HG02885 (cell line): ENCODE data around the gene DYNC2H1.

Experiments
- ATAC-seq: cut with Tn5 transposase; IDR thresholded peaks from one replicate; pipeline ENCODE4 v1.9.1; 2021; ENCODE audit warnings: mild to moderate bottlenecking; ENCODE audit not compliant: unreplicated experiment, poor library complexity

The DYNC2H1 gene

GRCh38 chr11:103274025-103274424 is 164.8 kb downstream of the DYNC2H1 start:
- no peak for ATAC-seq

DNA sequence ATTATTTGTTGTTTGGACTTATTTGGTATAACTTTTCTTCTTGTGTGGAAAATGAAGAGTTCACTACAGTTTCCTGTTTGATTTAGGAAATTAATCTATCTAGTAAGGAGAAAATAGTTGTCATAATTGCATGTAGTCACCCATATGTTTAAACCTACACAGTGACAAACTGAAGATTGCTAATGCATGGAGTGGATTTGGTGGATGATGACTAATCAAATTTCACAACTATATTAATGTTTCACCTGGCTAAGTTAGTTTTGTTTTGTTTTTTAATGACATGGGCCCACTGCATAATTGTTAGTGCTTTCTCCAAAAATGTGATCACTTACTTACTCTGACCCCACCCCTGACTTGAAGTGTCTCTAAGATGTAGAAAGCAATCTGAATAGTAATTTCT is 170.6 kb downstream of the DYNC2H1 start:
- no peak for ATAC-seq

DNA sequence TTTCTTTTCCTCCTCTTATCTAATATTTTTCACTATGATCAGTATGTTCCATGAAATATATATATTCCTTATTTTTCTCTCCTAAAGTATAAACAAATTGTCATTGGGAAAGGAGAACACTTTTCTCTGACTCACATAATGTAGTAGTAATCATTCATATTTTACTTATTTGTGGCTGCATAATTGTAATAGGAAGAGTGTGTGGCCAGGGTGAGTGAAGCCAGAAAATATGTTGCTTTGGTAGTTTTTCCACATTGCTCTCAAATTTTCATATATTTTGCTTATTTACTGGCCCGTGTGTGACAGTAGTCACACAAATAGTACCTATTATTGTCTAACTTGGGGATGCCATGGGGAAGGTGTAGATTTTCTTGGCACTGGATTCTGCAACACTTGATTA is 172.1 kb downstream of the DYNC2H1 start:
- ATAC-seq, result no peak

- no peak for ATAC-seq
Observed at GRCh38 chr11:103284260-103284659, 175.0 kb downstream of the DYNC2H1 start.

- ATAC-seq, result no peak
Observed at GRCh38 chr11:103294516-103294915, 185.3 kb downstream of the DYNC2H1 start.

DNA sequence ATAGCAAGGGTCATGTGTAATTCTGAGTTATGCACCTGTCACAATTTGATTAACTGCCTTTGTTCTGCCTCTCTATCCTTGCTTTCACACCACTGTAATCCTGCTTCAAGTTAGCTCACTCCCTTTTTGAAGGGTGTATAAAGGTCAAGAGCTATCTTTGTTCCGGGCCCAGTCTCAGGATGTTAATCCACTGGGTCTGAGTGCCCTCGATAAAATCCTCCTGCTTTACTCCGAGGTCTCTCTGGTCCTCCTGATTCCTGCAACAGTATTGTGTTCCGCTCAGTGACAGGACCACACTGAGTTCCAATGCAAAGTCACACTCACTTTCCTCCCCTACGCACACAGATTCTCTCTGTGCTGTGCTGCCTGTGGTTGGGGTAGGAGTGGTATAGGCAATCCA is 186.5 kb downstream of the DYNC2H1 start:
- ATAC-seq, result no peak

- no peak for ATAC-seq
Observed at GRCh38 chr11:103297900-103298299, 188.7 kb downstream of the DYNC2H1 start.

DNA sequence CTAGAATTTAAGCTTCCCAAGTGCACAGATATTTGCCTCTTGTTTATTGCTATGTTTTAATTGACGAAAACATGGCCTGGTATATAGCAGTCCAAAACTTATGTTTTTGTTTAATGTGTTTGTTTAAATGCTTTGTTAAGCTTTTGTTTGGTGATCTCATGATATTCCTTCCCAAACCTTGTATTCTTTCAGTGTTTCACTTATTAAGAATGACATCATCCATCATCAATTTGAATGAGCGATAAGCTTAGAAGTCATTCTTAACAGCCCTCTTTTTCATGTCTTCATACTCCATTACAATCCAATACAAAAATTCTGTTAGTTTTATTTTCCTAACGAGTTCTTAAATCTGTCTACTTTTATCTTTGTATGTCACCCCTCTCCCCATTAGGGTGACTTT is 206.0 kb downstream of the DYNC2H1 start:
- ATAC-seq, result no peak

DNA sequence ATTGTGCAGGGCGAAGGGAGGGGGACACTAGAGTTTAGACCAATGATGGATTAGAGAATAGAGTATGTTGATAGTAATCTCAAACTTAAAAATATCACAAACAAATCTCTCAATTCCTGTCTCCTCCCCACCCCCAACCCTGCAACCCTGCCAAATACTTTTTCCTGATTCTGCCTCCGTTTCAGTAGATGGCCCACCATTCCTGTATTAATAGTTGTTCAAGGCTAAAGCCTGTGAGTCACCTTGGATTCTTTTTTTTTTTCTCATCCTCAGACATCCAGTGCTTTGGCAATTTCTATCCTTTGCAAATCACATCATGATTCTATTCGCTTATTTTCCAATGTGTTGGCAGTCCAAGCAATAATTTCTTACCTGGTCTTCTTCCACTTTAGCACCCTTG is 207.9 kb downstream of the DYNC2H1 start:
- no peak for ATAC-seq

DNA sequence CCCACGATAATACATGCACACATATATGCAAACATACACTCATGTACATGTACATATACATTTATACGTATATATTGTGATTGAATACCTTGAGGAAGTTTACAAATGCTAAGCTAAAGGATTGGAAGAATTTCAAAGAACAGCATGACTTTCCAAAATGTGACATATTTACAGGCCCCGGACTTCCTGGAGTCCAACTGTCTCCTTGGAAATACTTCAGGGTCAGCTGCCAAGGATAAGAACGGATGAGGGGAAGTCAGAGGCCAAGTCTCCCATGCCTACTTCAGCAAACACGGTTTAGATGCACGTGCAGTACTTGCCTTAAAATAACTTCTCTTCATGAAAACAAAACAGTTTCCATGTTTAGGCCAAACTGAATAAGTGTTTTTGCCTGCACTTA is 213.6 kb downstream of the DYNC2H1 start:
- no peak for ATAC-seq

GRCh38 chr11:103325686-103326069 is 216.5 kb downstream of the DYNC2H1 start:
- ATAC-seq, result peak; percentile 24

- peak; percentile 98 for ATAC-seq
Observed at GRCh38 chr11:103326070-103326794, 217.0 kb downstream of the DYNC2H1 start.

- no peak for ATAC-seq
Observed at GRCh38 chr11:103327721-103328120, 218.5 kb downstream of the DYNC2H1 start.

DNA sequence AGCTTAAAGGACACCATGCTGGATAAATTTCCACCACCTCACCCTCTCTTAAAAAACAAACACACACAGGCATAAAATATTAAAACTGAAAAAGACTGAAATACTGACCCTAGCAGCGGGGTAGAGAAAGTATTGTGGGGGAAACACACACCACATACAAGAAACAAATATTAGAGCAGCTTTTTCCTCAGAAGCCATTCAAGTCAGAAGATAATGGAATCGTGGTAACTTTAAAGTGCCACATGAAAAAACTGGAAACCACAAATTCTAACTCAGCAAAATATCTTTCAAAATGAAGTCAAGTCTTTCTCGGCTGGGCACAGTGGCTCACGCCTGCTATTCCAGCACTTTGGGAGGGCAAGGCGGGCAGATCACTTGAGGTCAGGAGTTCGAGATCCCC is 223.2 kb downstream of the DYNC2H1 start:
- no peak for ATAC-seq

DNA sequence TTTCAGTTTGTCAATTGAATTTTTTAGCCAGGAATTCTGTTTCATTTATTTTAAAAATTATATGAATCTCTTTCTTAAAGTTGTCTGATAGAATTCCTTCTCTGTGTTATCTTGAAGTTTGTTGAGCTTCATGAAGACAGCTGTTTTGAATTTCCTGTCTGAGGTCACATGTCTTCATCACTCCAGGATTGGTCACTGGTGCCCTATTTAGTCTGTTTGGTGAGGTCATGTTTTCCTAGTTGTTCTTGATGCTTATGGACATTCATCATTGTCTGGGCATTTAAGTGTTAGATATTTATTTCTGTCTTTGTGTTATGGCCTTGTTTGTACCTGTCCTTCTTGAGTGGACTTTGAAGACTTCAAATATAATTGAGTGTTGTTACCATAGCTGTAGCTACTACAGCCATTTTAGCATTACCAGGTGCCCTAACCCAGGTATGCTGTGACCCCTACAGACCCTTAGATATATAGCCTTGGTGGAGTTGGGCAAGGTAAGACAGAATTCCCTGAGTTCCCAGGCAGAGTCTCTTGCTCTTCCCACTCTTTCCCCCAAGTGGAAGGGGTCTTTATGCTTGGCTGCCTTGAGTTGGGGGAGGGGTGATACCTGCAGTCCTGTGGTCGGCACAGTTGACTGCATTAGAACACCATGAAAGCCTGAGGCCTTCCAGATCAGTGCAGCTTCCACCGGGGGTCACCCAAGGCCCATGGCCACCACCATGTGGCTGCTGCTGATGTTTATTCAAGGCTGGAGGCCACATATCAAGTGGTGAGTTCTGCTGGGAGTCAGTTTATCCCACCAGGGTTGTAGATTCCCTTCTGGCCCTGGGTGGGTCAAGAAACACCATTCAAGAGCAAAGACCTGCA is 229.6 kb downstream of the DYNC2H1 start:
- ATAC-seq, result no peak

GRCh38 chr11:103339485-103339857 is 230.2 kb downstream of the DYNC2H1 start:
- ATAC-seq, result no peak

DNA sequence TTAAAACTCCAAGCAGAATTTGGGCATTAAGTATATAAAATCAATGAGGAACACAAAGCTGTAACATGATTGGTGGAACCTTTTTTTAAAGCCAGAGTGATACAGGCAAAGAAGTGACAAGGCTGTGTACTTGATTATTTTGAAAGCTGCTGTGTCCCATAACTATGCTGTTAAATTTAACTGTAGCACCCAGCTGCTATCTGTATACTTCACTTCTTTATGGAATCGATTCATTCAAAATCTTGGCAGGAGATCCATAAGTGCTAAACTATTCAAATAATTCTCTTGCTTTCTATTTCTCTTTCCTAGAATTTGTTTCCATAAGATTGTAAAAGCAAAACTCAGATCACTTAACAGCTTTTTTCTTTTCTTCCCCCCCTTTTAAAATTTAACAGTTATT is 231.7 kb downstream of the DYNC2H1 start:
- no peak for ATAC-seq

DNA sequence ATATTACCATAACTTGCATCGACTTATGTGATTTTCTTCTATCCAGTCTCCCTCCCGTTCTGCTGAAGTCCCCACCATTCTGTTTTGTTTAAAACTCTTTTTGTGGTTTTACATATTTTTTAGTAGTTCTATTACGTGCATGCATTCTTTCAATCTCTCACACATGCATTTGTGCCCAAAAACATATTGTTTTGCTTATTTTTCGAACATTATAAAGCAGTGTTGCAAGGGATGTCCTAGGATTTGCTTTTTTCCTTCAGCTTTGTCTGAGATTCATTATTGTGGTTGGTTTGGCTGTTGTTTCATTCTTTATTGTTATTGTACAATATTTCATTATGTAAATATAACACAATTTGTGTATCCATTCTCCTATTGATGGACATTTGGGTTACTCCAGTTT is 235.7 kb downstream of the DYNC2H1 start:
- no peak for ATAC-seq

DNA sequence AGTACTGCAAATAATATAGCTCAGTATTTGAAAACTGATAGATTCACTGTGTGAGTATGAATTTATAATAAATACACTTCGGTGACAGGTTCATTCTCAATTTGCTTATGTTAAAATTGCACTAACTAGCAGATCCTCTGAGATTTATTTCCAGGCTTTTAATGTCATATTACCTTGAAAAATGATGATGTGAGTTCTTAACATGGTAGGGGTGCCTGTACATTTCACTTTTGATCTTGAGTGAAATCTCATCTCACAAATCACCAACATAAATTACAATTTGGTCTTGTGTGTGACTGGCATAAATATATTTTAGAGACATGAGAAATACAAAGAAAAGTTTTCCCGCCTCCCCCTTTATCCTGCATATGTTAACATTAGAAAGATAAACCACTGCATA is 240.4 kb downstream of the DYNC2H1 start:
- ATAC-seq, result no peak

DNA sequence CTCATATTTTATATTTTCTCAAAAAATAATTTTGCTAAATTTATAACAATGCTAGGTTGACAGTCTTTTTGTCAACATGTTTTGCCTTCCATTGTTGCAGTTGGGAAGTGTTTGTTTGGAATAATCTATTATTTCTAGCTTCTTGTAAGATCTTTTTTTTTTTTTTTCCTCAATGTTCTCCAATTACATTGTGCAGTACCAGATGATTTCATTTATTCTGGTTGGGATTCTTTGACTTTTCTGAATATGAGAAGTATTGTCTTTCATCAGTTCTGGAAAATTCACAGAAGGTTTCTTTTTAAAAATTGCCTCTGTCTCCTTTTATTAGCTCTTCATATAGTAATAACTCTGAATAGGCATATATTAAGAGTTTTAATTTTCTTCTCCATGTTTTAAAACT is 245.4 kb downstream of the DYNC2H1 start:
- no peak for ATAC-seq

DNA sequence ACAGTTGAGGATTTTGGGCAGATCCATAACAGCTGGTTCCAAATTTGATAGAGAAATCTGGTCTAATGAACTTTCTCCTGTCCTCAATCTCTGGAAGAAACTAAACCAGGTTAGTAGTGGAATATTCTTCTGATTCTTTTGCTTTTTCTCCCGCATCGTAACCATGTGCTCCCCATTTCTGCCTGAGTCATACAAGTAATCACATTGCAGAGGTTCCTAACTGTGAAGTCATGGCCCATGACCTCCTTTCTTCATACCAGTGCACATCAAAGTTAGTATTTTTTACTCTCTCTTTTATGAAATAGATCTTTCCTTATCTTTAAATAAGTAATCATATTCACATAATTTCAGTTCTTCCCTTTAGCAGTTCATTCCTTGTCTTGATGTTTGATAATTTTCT is 249.0 kb downstream of the DYNC2H1 start:
- ATAC-seq, result no peak

GRCh38 chr11:103359216-103359615 is 250.0 kb downstream of the DYNC2H1 start:
- no peak for ATAC-seq
